Astrocyte (in vitro differentiated cells and primary cell): ENCODE measurements around the gene WDR20. TPM values are rescaled to one million over a fixed set of nuclear protein-coding genes. Genes with fewer than 3 reads are reported as not detected.
"Not testable (repeated sequence)": the region's sequence is repeated elsewhere in the genome, so short reads cannot be mapped to it uniquely, and the experiment has no call there.

Source experiments
- DNase-seq: peaks from one replicate; pipeline ENCODE4 v3.0.0-alpha.2; 2010; ENCODE audit warnings: low read depth
- FAIRE-seq: peaks from 2 replicates; lab custom pipeline; 2011; peaks lifted over from hg19 to GRCh38; lab: Jason Lieb, UNC
- H2AFZ ChIP-seq: 2 replicates; pipeline ENCODE4 v1.6.0; 2012; ENCODE audit warnings: low read depth, low read length, inconsistent platforms
- H3K27ac ChIP-seq: 2 replicates; pipeline ENCODE4 v1.5.1; 2011; ENCODE audit warnings: low read depth, low read length, inconsistent platforms
- H3K27me3 ChIP-seq: 2 replicates; pipeline ENCODE4 v1.6.0; 2011; ENCODE audit warnings: low read length, inconsistent platforms; ENCODE audit not compliant: insufficient read depth
- H3K36me3 ChIP-seq: 2 replicates; pipeline ENCODE4 v1.5.1; 2011; ENCODE audit warnings: low read length, inconsistent platforms; ENCODE audit not compliant: insufficient read depth
- H3K4me1 ChIP-seq: 2 replicates; pipeline ENCODE4 v1.5.1; 2011; ENCODE audit warnings: low read length, inconsistent platforms; ENCODE audit not compliant: insufficient read depth
- H3K4me2 ChIP-seq: 2 replicates; pipeline ENCODE4 v1.6.0; 2012; ENCODE audit warnings: low read length, inconsistent platforms
- H3K4me3 ChIP-seq: 2 replicates; pipeline ENCODE4 v1.5.1; 2011; ENCODE audit warnings: low read depth, mild to moderate bottlenecking, low read length, inconsistent platforms; ENCODE audit not compliant: insufficient read depth
- H3K79me2 ChIP-seq: 2 replicates; pipeline ENCODE4 v1.6.0; 2012; ENCODE audit warnings: mild to moderate bottlenecking, low read length, inconsistent platforms; ENCODE audit not compliant: insufficient read depth
- H3K9ac ChIP-seq: 2 replicates; pipeline ENCODE4 v1.6.0; 2012; ENCODE audit warnings: mild to moderate bottlenecking, low read length, inconsistent platforms
- H3K9me3 ChIP-seq: 2 replicates; pipeline ENCODE4 v1.5.1; 2012; ENCODE audit warnings: low read depth, mild to moderate bottlenecking, low read length, inconsistent platforms; ENCODE audit not compliant: insufficient read depth
- H4K20me1 ChIP-seq: 2 replicates; pipeline ENCODE4 v1.6.0; 2012; ENCODE audit warnings: low read length, inconsistent platforms; ENCODE audit not compliant: insufficient read depth
- H3K27ac Mint-ChIP-seq: one replicate; pipeline ENCODE4 v1.8.0; 2021; ENCODE audit warnings: mild to moderate bottlenecking, mixed read lengths; ENCODE audit not compliant: unreplicated experiment
- H3K27me3 Mint-ChIP-seq: one replicate; pipeline ENCODE4 v1.8.0; 2021; ENCODE audit warnings: low read depth, mixed read lengths; ENCODE audit not compliant: unreplicated experiment
- H3K36me3 Mint-ChIP-seq: one replicate; pipeline ENCODE4 v1.8.0; 2021; ENCODE audit warnings: low read depth, mixed read lengths; ENCODE audit not compliant: unreplicated experiment
- H3K4me1 Mint-ChIP-seq: one replicate; pipeline ENCODE4 v1.8.0; 2021; ENCODE audit warnings: low read depth, mixed read lengths; ENCODE audit not compliant: unreplicated experiment
- H3K4me3 Mint-ChIP-seq: one replicate; pipeline ENCODE4 v1.8.0; 2021; ENCODE audit warnings: mild to moderate bottlenecking, moderate library complexity, mixed read lengths; ENCODE audit not compliant: unreplicated experiment
- H3K9me3 Mint-ChIP-seq: one replicate; pipeline ENCODE4 v1.8.0; 2021; ENCODE audit warnings: mild to moderate bottlenecking, mixed read lengths; ENCODE audit not compliant: unreplicated experiment
- EZH2 ChIP-seq: IDR thresholded peaks from 2 replicates; pipeline ENCODE4 v1.6.1; 2012; ENCODE audit warnings: mild to moderate bottlenecking, low read length, inconsistent platforms; ENCODE audit not compliant: insufficient read depth
- total RNA-seq: library from RNA; stranded (reverse); gene quantifications from 2 replicates; pipeline ENCODE4 v1.2.1, GENCODE V29; 2021
- TF ChIP-seq, protein P1 (sequence below): IDR thresholded peaks from 2 replicates; pipeline ENCODE4 v1.5.1; 2011; ENCODE audit warnings: low read depth, mild to moderate bottlenecking, inconsistent platforms, low read length, moderate library complexity; ENCODE audit not compliant: insufficient read depth

WDR20 gene
- total RNA-seq, 1 donor from 2014 or later, result 23.6 TPM

DNA sequence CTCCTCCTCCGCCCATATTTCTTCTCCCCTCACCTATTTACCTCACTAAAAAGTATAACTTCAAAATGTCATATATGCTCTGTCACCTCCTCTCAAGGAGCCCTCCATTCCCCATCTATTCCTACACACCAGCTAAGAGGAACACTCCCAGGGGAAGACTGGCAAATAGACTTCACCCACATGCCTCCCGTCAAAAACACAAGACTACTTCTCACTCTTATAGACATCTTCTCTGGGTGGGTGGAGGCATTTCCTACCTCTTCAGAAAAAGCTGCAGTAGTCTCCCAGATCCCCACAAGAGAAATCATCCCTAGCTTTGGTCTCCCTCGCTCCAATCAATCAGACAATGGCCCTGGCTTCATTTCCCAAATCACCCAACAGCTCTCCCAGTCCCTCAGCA lies 99.1 kb downstream of the WDR20 start:
- Histone ChIP-seq H2AFZ (no peak overlapping the region), H3K79me2 (peaks cover 64% of the 10 kb centered on the region), H4K20me1 (no peaks in the 10 kb centered on the region), H3K36me3 (no peaks in the 10 kb centered on the region), H3K9ac (no peak overlapping the region), H3K4me3 (no peak overlapping the region), H3K27me3 (no peaks in the 10 kb centered on the region), H3K27ac (no peak overlapping the region), H3K4me1 (peaks cover 29% of the 10 kb centered on the region), H3K9me3 (no peaks in the 10 kb centered on the region), H3K4me2 (peak overlapping the region; percentile 52)
- DNase-seq (no peak), FAIRE-seq (no peak)
- Mint-ChIP-seq H3K36me3 (peaks cover 10% of the 10 kb centered on the region), H3K27ac (no peak overlapping the region), H3K4me1 (no peaks in the 10 kb centered on the region), H3K27me3 (no peaks in the 10 kb centered on the region), H3K4me3 (no peak overlapping the region), H3K9me3 (peaks cover 3% of the 10 kb centered on the region)
- TF ChIP-seq, protein P1, sequence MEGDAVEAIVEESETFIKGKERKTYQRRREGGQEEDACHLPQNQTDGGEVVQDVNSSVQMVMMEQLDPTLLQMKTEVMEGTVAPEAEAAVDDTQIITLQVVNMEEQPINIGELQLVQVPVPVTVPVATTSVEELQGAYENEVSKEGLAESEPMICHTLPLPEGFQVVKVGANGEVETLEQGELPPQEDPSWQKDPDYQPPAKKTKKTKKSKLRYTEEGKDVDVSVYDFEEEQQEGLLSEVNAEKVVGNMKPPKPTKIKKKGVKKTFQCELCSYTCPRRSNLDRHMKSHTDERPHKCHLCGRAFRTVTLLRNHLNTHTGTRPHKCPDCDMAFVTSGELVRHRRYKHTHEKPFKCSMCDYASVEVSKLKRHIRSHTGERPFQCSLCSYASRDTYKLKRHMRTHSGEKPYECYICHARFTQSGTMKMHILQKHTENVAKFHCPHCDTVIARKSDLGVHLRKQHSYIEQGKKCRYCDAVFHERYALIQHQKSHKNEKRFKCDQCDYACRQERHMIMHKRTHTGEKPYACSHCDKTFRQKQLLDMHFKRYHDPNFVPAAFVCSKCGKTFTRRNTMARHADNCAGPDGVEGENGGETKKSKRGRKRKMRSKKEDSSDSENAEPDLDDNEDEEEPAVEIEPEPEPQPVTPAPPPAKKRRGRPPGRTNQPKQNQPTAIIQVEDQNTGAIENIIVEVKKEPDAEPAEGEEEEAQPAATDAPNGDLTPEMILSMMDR, result no peak

DNA sequence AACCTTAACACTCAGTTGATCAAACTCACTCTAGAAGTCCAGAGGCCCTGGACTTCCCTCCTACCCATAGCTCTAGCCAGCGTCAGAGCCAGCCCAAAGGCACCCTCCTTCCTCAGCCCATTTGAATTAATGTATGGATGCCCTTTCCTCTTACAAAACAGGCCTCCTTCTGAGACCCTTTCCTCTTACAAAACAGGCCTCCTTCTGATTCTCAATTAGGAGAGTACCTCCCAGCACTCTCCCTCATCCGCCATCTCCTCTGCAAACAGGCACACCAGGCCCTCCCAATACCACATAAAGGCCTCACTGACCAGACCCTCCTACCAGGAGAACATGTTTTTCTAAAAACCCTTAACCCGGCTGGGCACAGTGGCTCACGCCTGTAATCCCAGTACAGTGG lies 99.5 kb downstream of the WDR20 start:
- TF ChIP-seq EZH2, result no peak
- TF ChIP-seq, protein P1, result no peak
- Histone ChIP-seq H3K4me3 (no peak overlapping the region), H2AFZ (no peak overlapping the region), H3K9ac (no peak overlapping the region), H3K9me3 (no peaks in the 10 kb centered on the region), H3K36me3 (no peaks in the 10 kb centered on the region), H4K20me1 (no peaks in the 10 kb centered on the region), H3K4me1 (peaks cover 28% of the 10 kb centered on the region), H3K4me2 (peak overlapping the region; percentile 52), H3K27me3 (no peaks in the 10 kb centered on the region), H3K79me2 (peaks cover 60% of the 10 kb centered on the region), H3K27ac (peak overlapping the region; percentile 18)
- H3K27me3 Mint-ChIP-seq, result no peaks in the 10 kb centered on the region
- H3K36me3 Mint-ChIP-seq, result peaks cover 10% of the 10 kb centered on the region
- no peak for FAIRE-seq
- H3K4me3 Mint-ChIP-seq, result no peak overlapping the region
- DNase-seq, result no peak
- peaks cover 3% of the 10 kb centered on the region for H3K9me3 Mint-ChIP-seq
- no peak overlapping the region for H3K27ac Mint-ChIP-seq
- no peaks in the 10 kb centered on the region for H3K4me1 Mint-ChIP-seq

DNA sequence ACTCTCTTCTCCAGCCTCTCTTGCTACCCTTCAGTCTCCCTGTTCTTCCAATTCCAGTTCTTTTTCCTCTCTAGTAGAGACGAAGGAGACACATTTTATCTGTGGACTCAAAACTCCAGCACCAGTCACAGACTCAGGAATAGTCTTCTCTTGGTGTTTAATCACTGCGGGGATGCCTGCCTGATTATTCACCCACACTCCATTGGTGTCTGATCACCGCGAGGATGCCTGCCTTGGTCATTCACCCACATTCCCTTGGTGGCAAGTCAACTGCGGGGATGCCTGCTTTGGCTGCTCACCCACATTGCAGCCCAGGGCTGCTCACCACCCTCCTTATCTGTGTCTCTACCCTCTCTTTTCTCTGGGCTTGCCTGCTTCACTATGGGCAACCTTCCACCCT lies 100.8 kb downstream of the WDR20 start:
- peaks cover 48% of the 10 kb centered on the region for H3K79me2 ChIP-seq
- peak overlapping the region; percentile 52 for H3K4me2 ChIP-seq
- not testable (repeated sequence) for FAIRE-seq

More for the DNA sequence above, 100.8 kb downstream of the WDR20 start:
- peaks cover 18% of the 10 kb centered on the region for H3K4me1 ChIP-seq
- H3K4me3 ChIP-seq, H3K4me3 Mint-ChIP-seq, H2AFZ ChIP-seq, H3K4me1 Mint-ChIP-seq, H3K27me3 Mint-ChIP-seq, H3K9me3 Mint-ChIP-seq, H3K36me3 ChIP-seq, H3K27ac Mint-ChIP-seq, H4K20me1 ChIP-seq, H3K27me3 ChIP-seq, H3K36me3 Mint-ChIP-seq, H3K9me3 ChIP-seq: not testable (repeated sequence)
- peak overlapping the region; percentile 75 for H3K27ac ChIP-seq
- DNase-seq, result peak; percentile 81
- H3K9ac ChIP-seq, result peak overlapping the region; percentile 55
